T-helper 1 cell treated with Interleukin-12 subunit alpha and Interleukin-12 subunit beta and Interleukin-4 antibody, amounts not matched to agents 30 ng/mL and 1 ng/mL, for 36 hours (primary cell): Measurements from ENCODE around the gene TBC1D12. TPM values are rescaled to one million over a fixed set of nuclear protein-coding genes. Genes with fewer than 3 reads are reported as not detected.

Experiments
- intact Hi-C: fragments of 100-400 bp; cut with micrococcal nuclease; formaldehyde crosslinking; loops from one replicate; pipeline ENCODE4 v1.15.1; 2024
- total RNA-seq: library from RNA; stranded (reverse); gene quantifications from 2 replicates; pipeline ENCODE4 v1.2.3, GENCODE V29; 2022

Gene TBC1D12
- total RNA-seq, 1 donor from 2014 or later, result 0.74 TPM

- intact Hi-C loops, result loop anchor here (5.0 kb wide), 2 partner anchors 81 to 526 kb away; partner anchors contain the start of gene NOC3L
These were observed 41.2 kb downstream of the TBC1D12 start for GRCh38 chr10:94443549-94443948.

- intact Hi-C loops, result no loop called here
These were observed 48.4 kb downstream of the TBC1D12 start for GRCh38 chr10:94450782-94451181.

- intact Hi-C loops, result no loop called here
These were observed 49.7 kb downstream of the TBC1D12 start for GRCh38 chr10:94451883-94452519.

- intact Hi-C loops, result no loop called here
These were observed 54.6 kb downstream of the TBC1D12 start for GRCh38 chr10:94456942-94457341.

GRCh38 chr10:94459385-94459784 lies 57.0 kb downstream of the TBC1D12 start:
- intact Hi-C loops, result no loop called here

GRCh38 chr10:94461503-94461902 lies 59.2 kb downstream of the TBC1D12 start:
- intact Hi-C loops, result no loop called here

- intact Hi-C loops, result no loop called here
These were observed 59.8 kb downstream of the TBC1D12 start for GRCh38 chr10:94462130-94462529.

GRCh38 chr10:94465684-94466083 lies 63.3 kb downstream of the TBC1D12 start:
- intact Hi-C loops, result no loop called here

- intact Hi-C loops, result no loop called here
These were observed 79.1 kb downstream of the TBC1D12 start for GRCh38 chr10:94481410-94481809.

GRCh38 chr10:94483970-94484369 lies 81.6 kb downstream of the TBC1D12 start:
- intact Hi-C loops, result no loop called here

GRCh38 chr10:94485094-94485493 lies 82.8 kb downstream of the TBC1D12 start:
- intact Hi-C loops, result no loop called here

GRCh38 chr10:94487575-94487974 lies 85.2 kb downstream of the TBC1D12 start:
- intact Hi-C loops, result no loop called here

- intact Hi-C loops, result no loop called here
These were observed 86.8 kb downstream of the TBC1D12 start for GRCh38 chr10:94489107-94489506.

- intact Hi-C loops, result no loop called here
These were observed 87.8 kb downstream of the TBC1D12 start for GRCh38 chr10:94489976-94490788.

GRCh38 chr10:94490789-94491039 lies 88.4 kb downstream of the TBC1D12 start:
- intact Hi-C loops, result no loop called here

- intact Hi-C loops, result no loop called here
These were observed 91.1 kb downstream of the TBC1D12 start for GRCh38 chr10:94493463-94493862.

GRCh38 chr10:94496010-94496409 lies 93.7 kb downstream of the TBC1D12 start:
- intact Hi-C loops, result no loop called here

GRCh38 chr10:94496646-94497045 lies 94.3 kb downstream of the TBC1D12 start:
- intact Hi-C loops, result no loop called here

GRCh38 chr10:94500063-94500462 lies 97.7 kb downstream of the TBC1D12 start:
- intact Hi-C loops, result no loop called here

GRCh38 chr10:94521276-94522250 lies 119.2 kb downstream of the TBC1D12 start:
- intact Hi-C loops, result no loop called here

- intact Hi-C loops, result no loop called here
These were observed 121.8 kb downstream of the TBC1D12 start for GRCh38 chr10:94524146-94524545.

GRCh38 chr10:94524711-94525110 lies 122.4 kb downstream of the TBC1D12 start:
- intact Hi-C loops, result no loop called here
